WERI-Rb-1 (cell line): ENCODE measurements around the gene CEL.
"Not testable (repeated sequence)": the region's sequence is repeated elsewhere in the genome, so short reads cannot be mapped to it uniquely, and the experiment has no call there.

Experiments used
- DNase-seq: peaks from one replicate; pipeline ENCODE4 v3.0.0-alpha.2; 2020
- H3K27ac ChIP-seq: fragments of 250-450 bp; sonication (Bioruptor Pico); 2 replicates; pipeline ENCODE4 v1.5.1; 2020; ENCODE audit warnings: mild to moderate bottlenecking, moderate library complexity
- H3K27me3 ChIP-seq: fragments of 250-450 bp; sonication (Bioruptor Pico); 2 replicates; pipeline ENCODE4 v1.5.1; 2021; ENCODE audit warnings: mild to moderate bottlenecking, low read depth, moderate library complexity; ENCODE audit not compliant: insufficient read depth, severe bottlenecking
- H3K36me3 ChIP-seq: fragments of 250-450 bp; sonication (Bioruptor Pico); 2 replicates; pipeline ENCODE4 v1.5.1; 2020; ENCODE audit warnings: mild to moderate bottlenecking, moderate library complexity
- H3K4me3 ChIP-seq: 2 replicates; pipeline ENCODE4 v1.5.1; 2011; ENCODE audit warnings: low read depth, mild to moderate bottlenecking, control low read depth, low read length
- H3K9me3 ChIP-seq: fragments of 250-450 bp; sonication (Bioruptor Pico); 2 replicates; pipeline ENCODE4 v1.5.1; 2021; ENCODE audit warnings: mild to moderate bottlenecking, moderate library complexity; ENCODE audit not compliant: severe bottlenecking
- CTCF ChIP-seq: IDR thresholded peaks from 2 replicates; pipeline ENCODE4 v1.5.1; 2011; ENCODE audit warnings: low read depth, mild to moderate bottlenecking, control low read depth, inconsistent platforms, low read length

The CEL gene

GRCh38 chr9:133088146-133088750 is 26.5 kb downstream of the CEL start:
- DNase-seq = no peak
- Histone ChIP-seq H3K27ac (peak overlapping the region; percentile 45), H3K27me3 (no peaks in the 10 kb centered on the region), H3K9me3 (no peaks in the 10 kb centered on the region), H3K4me3 (no peak overlapping the region), H3K36me3 (no peaks in the 10 kb centered on the region)
- TF ChIP-seq CTCF = no peak

- no peaks in the 10 kb centered on the region for H3K27me3 ChIP-seq
- H3K27ac ChIP-seq = peak overlapping the region; percentile 45
- no peak for TF ChIP-seq CTCF
- H3K36me3 ChIP-seq = no peaks in the 10 kb centered on the region
- DNase-seq = no peak
- H3K9me3 ChIP-seq = no peaks in the 10 kb centered on the region
- H3K4me3 ChIP-seq = no peak overlapping the region
Observed at GRCh38 chr9:133088756-133089155, 27.0 kb downstream of the CEL start.

GRCh38 chr9:133089271-133089671 is 27.5 kb downstream of the CEL start:
- Histone ChIP-seq H3K9me3 (no peaks in the 10 kb centered on the region), H3K36me3 (no peaks in the 10 kb centered on the region), H3K27ac (peak overlapping the region; percentile 84), H3K4me3 (no peak overlapping the region), H3K27me3 (no peaks in the 10 kb centered on the region)
- peak; percentile 84 for DNase-seq
- TF ChIP-seq CTCF = no peak

- Histone ChIP-seq H3K4me3 (no peak overlapping the region), H3K27ac (peak overlapping the region; percentile 84), H3K9me3 (peaks cover 1% of the 10 kb centered on the region), H3K36me3 (no peaks in the 10 kb centered on the region), H3K27me3 (no peaks in the 10 kb centered on the region)
- DNase-seq = peak; percentile 88
- no peak for TF ChIP-seq CTCF
Observed at GRCh38 chr9:133090187-133090586, 28.4 kb downstream of the CEL start.

GRCh38 chr9:133090752-133091385 is 29.1 kb downstream of the CEL start:
- Histone ChIP-seq H3K36me3 (peaks cover 2% of the 10 kb centered on the region; the same call in 1 of the 2 replicates), H3K4me3 (no peak overlapping the region), H3K27ac (peak overlapping the region; percentile 84), H3K9me3 (peaks cover 7% of the 10 kb centered on the region), H3K27me3 (no peaks in the 10 kb centered on the region)
- no peak for TF ChIP-seq CTCF
- no peak for DNase-seq

DNA sequence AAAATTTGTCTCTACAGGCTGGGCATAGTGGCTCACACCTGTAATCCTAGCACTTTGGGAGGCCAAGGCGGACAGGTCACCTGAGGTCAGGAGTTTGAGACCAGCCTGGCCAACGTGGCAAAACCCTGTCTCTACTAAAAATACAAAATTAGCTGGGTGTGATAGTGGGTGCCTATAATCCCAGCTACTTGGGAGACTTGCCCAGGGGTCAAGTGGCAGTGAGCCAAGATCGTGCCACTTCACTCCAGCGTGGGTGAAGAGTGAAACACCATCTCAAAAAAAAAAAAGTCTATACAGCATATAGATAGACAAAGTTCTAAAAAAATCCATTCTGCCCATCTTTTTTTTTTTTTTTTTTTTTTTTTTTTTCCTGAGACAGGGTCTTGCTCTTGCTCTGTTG is 32.6 kb downstream of the CEL start:
- not testable (repeated sequence) for H3K27me3 ChIP-seq, H3K4me3 ChIP-seq, DNase-seq, H3K27ac ChIP-seq
- Histone ChIP-seq H3K36me3 (peaks cover 37% of the 10 kb centered on the region), H3K9me3 (peaks cover 26% of the 10 kb centered on the region)
